ENCODE results near the gene MYH14. TPM values are rescaled to one million over a fixed set of nuclear protein-coding genes. Genes with fewer than 3 reads are reported as not detected.

Gene MYH14
- total RNA-seq, 1 experiment from 2014 or later, result under 0.01 TPM

GRCh38 chr19:50192463-50193211 lies 10.8 kb upstream of the MYH14 start:
- no peak for DNase-seq (ENCODE audit: low read depth)

DNA sequence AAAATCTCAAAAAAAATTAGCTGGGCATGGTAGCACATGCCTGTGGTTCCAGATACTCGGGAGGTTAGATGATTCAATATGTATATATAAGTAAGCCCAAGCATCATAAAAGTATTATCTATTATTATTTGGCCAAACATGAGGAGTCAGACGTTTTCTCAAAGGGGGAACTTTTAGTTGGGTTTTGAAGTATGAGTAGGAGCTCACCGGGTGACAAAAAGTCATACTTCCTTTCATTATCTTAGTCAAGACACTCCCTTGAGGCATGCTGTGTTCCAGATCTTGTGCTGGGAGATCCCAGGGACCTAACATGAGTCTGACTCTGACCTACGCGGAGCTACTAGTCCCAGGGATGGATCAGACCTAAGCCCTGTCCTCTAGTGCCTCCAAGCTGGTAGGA lies 8.2 kb upstream of the MYH14 start:
- DNase-seq (ENCODE audit: low read depth), result no peak

GRCh38 chr19:50196322-50196932 lies 7.0 kb upstream of the MYH14 start:
- no peak for DNase-seq (ENCODE audit: low read depth)

DNA sequence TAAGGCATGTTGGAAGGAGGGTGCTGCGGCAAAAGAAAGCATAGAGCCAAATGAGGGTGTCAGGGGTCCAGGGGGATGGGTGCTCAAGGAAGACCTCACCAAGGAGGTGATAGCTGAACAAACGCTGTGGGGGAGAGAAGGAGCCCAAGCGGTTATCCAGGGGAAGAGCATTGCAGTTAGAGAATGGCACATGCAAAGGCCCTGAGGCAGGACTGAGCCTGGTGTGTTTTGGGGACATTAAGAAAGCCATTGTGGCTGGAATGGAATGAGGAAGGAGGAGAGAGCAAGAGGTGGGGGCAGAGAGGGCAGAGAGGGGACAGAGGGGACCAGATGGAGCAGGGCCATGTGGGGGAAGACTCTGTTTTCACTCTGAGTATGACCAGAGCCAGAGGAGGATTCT lies 6.1 kb upstream of the MYH14 start:
- DNase-seq (ENCODE audit: low read depth), result no peak

DNA sequence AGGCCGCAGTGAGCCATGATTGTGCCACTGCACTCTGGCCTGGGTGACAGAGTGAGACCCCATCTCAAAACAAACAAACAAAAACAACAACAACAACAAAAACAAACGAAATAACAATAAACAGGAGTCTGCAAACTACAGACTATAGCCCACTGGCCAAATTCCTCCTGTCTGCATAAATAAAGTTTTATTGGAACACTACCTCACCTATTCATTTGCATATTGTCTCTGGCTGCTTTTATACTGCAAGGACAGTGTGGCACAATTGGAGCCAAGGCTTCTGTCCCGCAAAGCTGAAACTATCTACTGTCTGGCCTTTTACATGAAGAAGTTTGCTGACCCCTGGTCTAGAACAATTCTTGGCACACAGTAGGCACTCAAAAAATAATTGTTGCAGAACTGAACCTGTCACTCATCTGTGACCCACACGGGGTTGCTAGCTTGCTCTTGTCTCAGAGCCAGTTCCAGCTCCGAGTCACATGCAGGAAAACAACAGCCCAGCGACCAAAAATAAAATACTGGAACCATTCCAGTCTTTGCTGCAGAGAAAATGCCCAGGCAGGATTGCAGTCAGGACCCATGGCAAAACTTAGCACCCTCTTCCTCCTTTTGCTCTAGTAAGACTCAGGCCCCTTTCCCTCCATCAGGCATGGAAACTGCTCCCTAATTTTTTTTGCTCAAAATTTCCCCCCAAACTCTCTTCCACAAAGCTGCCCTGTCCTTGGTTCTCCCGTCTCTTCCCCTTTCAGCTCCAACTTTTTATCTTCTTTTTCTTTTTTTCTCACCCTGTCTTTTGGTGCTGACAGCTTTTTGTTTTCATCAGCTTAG lies 4.8 kb upstream of the MYH14 start:
- no peak for DNase-seq (ENCODE audit: low read depth)

DNA sequence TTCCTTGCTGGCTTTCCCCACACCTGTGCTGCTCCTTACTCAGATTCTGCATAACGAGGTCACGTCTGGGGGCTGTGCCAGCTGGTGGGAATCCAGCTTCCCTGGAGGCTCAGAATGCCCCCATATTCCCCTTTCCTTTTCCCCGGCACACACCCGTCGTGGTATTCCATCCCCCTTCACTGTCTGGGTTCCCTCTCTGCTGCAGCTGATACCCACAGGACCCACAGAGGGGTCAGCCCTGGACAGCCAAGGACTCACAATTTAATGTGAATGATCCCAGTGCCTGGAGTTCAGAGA lies 4.2 kb upstream of the MYH14 start:
- no peak for DNase-seq (ENCODE audit: low read depth)

GRCh38 chr19:50202386-50202785 lies 1.0 kb upstream of the MYH14 start:
- no peak for DNase-seq (ENCODE audit: low read depth)

DNA sequence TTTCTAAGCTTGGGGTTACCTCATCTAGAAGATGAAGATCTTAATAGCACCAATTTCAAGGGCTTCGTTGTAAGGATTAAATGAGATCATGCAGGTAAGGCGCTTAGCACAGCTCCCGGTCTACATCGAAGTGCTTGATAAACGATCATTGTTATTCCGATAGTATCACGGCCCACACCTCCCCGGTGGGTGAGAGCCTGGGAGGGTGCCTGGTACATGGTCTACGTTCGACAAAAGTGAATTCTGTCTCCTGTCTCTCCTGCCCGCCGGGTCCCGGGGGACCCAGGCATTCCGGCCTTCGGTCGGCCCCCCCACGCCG lies 501 bp upstream of the MYH14 start:
- DNase-seq (ENCODE audit: low read depth), result no peak

DNA sequence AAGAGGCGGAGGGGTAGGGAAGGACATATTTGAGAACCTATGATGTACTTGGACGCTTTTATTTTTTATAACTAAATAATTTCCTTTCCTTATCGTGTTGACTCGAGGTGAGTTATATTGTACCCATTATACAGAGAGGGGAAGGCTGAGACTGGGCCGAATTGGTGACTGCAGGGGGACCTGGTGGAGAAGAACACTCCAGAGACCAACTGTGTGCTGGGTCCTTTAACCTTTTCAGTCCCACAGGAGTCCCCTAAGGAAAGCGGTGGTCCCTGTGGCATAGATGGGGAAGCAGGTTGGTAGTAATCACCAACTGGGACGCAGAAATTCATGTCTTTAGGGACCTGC lies 633 bp downstream of the MYH14 start:
- DNase-seq (ENCODE audit: low read depth), result no peak

GRCh38 chr19:50204811-50205675 lies 1.6 kb downstream of the MYH14 start:
- DNase-seq (ENCODE audit: low read depth), result no peak

GRCh38 chr19:50205681-50206138 lies 2.3 kb downstream of the MYH14 start:
- DNase-seq (ENCODE audit: low read depth), result no peak

- DNase-seq (ENCODE audit: low read depth), result no peak
Measured at GRCh38 chr19:50206191-50206590, 2.8 kb downstream of the MYH14 start.

DNA sequence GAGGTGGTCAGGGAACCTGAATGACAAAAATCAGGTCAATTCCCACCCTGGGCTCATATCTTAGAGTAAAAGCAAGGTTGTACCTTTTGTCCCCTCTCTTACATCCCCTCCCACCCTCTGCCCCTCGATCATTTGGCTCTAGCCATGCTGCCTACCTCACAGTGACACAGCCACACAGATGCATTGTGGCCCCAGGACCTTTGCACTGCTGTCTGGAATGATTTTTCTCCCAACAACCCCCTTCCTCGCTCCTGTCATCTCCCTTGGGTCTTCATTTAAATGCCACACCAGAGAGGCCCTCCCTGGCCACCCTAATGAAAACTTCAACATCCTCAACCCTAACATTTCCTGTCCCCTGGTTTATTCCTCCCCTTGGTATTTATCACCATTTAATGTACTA lies 4.3 kb downstream of the MYH14 start:
- DNase-seq (ENCODE audit: low read depth), result no peak

DNA sequence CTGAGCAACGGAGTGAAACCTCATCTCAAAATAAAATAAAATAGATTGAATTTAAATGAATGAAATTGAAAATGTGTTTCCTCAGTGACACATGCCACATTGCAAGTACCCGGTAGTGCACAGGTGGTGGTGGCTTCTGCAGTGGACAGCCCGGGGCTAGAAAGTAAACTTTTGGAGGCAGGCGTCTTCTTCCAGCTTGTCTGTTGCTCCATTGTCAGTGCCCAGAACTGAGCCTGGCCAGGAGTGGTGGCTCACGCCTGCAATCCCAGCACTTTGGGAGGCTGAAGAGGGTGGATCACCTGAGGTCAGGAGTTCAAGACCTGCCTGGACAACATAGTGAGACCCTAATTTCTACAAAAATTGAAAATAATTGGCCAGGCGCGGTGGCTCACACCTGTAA lies 5.7 kb downstream of the MYH14 start:
- DNase-seq (ENCODE audit: low read depth), result no peak

GRCh38 chr19:50210425-50210824 lies 7.0 kb downstream of the MYH14 start:
- DNase-seq (ENCODE audit: low read depth), result no peak

DNA sequence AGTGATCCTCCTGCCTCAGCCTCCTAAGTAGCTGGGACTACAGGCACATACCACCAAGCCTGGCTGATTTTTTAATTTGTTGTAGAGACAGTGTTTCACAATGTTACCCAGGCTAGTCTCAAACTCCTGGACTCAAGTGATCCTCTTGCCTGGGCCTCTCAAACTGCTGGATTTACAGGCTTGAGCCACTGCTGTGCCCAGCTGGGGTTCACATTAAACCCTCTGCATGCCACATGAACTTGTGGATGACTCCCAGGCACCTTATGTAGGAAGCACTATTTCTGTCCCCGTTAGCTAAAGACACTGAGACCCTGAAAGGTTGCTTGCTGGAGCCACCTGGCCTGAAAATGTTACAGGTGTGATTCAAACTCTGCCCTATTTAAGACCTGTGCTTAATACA lies 10.5 kb downstream of the MYH14 start:
- DNase-seq (ENCODE audit: low read depth), result no peak

DNA sequence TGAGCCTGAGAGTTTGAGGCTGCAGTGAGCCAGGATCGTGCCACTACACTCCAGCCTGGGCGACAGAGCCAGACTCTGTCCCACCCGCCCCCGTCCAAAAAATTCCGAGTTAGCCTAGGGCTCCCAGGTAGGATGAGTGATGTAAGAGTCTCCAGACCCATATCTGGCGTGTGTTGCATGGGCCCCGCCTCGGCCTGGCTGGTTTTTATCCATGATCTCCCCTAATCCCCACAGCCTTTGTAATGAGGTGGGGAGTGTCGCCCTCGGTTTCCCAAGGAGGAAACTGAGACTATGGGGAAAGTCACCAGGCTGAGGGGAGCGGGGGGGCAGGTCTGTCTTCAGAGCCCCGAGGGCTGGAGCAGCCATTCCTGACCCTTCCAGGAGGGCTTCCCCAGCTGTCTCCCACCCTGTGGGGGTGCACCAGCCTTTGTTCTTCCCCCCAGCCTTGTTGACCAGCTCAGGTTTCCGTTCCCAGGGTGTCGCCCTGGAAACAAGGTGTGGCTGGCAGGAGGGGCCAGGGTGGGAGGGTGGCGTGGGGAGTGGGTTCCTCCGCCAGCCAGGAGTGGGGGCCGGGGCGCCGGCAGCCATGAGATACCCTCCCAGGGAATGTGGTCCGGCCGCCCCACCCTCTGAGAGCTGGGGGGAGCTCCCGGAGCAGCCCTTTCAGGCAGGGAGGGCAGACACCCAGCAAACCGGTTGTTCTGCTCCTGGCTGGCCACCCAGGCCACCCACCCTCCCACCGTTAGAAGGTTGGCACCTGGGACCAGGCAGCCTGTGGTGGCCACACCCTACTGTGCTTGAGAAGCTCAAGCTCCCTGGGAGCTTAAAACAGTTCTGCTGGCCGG lies 11.5 kb downstream of the MYH14 start:
- DNase-seq (ENCODE audit: low read depth), result no peak

- no peak for DNase-seq (ENCODE audit: low read depth)
Measured at GRCh38 chr19:50215820-50216219, 12.4 kb downstream of the MYH14 start.

- no peak for DNase-seq (ENCODE audit: low read depth)
Measured at GRCh38 chr19:50221087-50221486, 17.7 kb downstream of the MYH14 start.

DNA sequence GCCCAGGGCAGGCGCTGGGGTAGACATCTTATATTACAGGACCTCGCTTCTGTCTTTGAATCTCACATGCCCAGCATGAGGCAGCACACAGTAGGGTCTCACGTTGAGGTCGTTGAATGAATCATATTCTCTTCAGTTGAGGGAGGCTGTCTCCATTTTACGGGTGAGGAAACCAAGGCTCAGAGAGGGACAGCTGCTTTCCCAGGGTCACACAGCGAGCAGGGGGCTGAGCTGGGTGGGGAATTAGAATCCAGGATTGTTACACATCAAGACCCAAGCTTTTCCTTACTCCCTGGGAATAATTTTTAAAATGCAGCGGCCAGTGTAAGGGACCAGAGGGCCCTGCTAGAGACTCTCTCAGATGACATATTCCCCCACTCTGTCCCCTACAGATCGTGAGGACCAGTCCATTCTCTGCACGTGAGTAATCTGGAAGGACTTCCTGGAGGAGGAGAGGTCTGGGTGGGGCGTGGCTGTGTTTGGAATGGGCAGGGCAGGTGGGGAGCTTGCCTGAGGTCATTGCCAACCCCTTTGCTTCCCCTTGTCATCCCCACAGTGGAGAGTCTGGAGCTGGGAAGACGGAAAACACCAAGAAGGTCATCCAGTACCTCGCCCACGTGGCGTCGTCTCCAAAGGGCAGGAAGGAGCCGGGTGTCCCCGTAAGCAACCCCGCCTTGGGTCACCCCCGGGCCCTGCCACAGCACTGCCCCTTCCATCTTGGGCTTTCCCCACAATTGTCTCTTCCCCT lies 19.4 kb downstream of the MYH14 start:
- DNase-seq (ENCODE audit: low read depth), result no peak

- no peak for DNase-seq (ENCODE audit: low read depth)
Measured at GRCh38 chr19:50223439-50223716, 20.0 kb downstream of the MYH14 start.
